ENCODE measurements around the gene SLC44A5. TPM values are rescaled to one million over a fixed set of nuclear protein-coding genes. Genes with fewer than 3 reads are reported as not detected.

The SLC44A5 gene
- total RNA-seq, 3 donors from 2014 or later = 0.16 to 3.6 (median 3.5) TPM

GRCh38 chr1:75518686-75519085, 92.2 kb downstream of the SLC44A5 start:
- H3K27me3 ChIP-seq = no peaks in the 10 kb centered on the region
- H3K9me3 ChIP-seq = no peaks in the 10 kb centered on the region
- no peaks in the 10 kb centered on the region for H3K4me1 ChIP-seq
- H3K4me3 ChIP-seq = no peak overlapping the region
- H3K36me3 ChIP-seq = no peaks in the 10 kb centered on the region
- H3K27ac ChIP-seq = no peak overlapping the region
- DNase-seq (ENCODE audit: low spot score in 2 of 2) = no peak
- TF ChIP-seq POLR2AphosphoS5 (IDR thresholded peaks at IDR 0.05) = no peak
- TF ChIP-seq POLR2A (IDR thresholded peaks at IDR 0.05) = no peak
- TF ChIP-seq CTCF (IDR thresholded peaks at IDR 0.05) = no peak
- intact Hi-C loops (cut with DNase I; ENCODE audit: low total_unique reads) = no loop called here

GRCh38 chr1:75514270-75514669, 96.6 kb downstream of the SLC44A5 start:
- H3K36me3 ChIP-seq = no peaks in the 10 kb centered on the region
- no peak overlapping the region for H3K4me3 ChIP-seq
- no peaks in the 10 kb centered on the region for H3K27me3 ChIP-seq
- no peak for DNase-seq (ENCODE audit: low spot score in 2 of 2)
- H3K27ac ChIP-seq = no peak overlapping the region
- no peaks in the 10 kb centered on the region for H3K4me1 ChIP-seq
- intact Hi-C loops (cut with DNase I; ENCODE audit: low total_unique reads) = no loop called here
- no peak for TF ChIP-seq POLR2AphosphoS5 (IDR thresholded peaks at IDR 0.05)
- TF ChIP-seq CTCF (IDR thresholded peaks at IDR 0.05) = no peak
- TF ChIP-seq POLR2A (IDR thresholded peaks at IDR 0.05) = no peak
- no peaks in the 10 kb centered on the region for H3K9me3 ChIP-seq

- TF ChIP-seq CTCF (IDR thresholded peaks at IDR 0.05) (no peak), POLR2AphosphoS5 (IDR thresholded peaks at IDR 0.05) (no peak), POLR2A (IDR thresholded peaks at IDR 0.05) (no peak)
- Histone ChIP-seq H3K4me1 (no peaks in the 10 kb centered on the region), H3K27ac (no peak overlapping the region), H3K36me3 (no peaks in the 10 kb centered on the region), H3K4me3 (no peak overlapping the region), H3K27me3 (no peaks in the 10 kb centered on the region), H3K9me3 (no peaks in the 10 kb centered on the region)
- no peak for DNase-seq (ENCODE audit: low spot score in 2 of 2)
- intact Hi-C loops (cut with DNase I; ENCODE audit: low total_unique reads) = no loop called here
Measured at GRCh38 chr1:75506976-75507375, 103.9 kb downstream of the SLC44A5 start.

- H3K9me3 ChIP-seq = no peaks in the 10 kb centered on the region
- no peaks in the 10 kb centered on the region for H3K27me3 ChIP-seq
- H3K4me1 ChIP-seq = no peaks in the 10 kb centered on the region
- TF ChIP-seq POLR2AphosphoS5 (IDR thresholded peaks at IDR 0.05) = no peak
- no peak for TF ChIP-seq POLR2A (IDR thresholded peaks at IDR 0.05)
- no peak for TF ChIP-seq CTCF (IDR thresholded peaks at IDR 0.05)
- DNase-seq (ENCODE audit: low spot score in 2 of 2) = no peak
- H3K4me3 ChIP-seq = no peak overlapping the region
- intact Hi-C loops (cut with DNase I; ENCODE audit: low total_unique reads) = no loop called here
- H3K27ac ChIP-seq = no peak overlapping the region
- H3K36me3 ChIP-seq = no peaks in the 10 kb centered on the region
Measured at GRCh38 chr1:75503221-75503974, 107.5 kb downstream of the SLC44A5 start.

GRCh38 chr1:75502776-75503175, 108.1 kb downstream of the SLC44A5 start:
- intact Hi-C loops (cut with DNase I; ENCODE audit: low total_unique reads) = no loop called here
- no peaks in the 10 kb centered on the region for H3K4me1 ChIP-seq
- H3K4me3 ChIP-seq = no peak overlapping the region
- no peak overlapping the region for H3K27ac ChIP-seq
- TF ChIP-seq POLR2AphosphoS5 (IDR thresholded peaks at IDR 0.05) = no peak
- no peak for TF ChIP-seq CTCF (IDR thresholded peaks at IDR 0.05)
- no peak for TF ChIP-seq POLR2A (IDR thresholded peaks at IDR 0.05)
- no peaks in the 10 kb centered on the region for H3K36me3 ChIP-seq
- H3K9me3 ChIP-seq = no peaks in the 10 kb centered on the region
- DNase-seq (ENCODE audit: low spot score in 2 of 2) = no peak
- no peaks in the 10 kb centered on the region for H3K27me3 ChIP-seq

Measured in breast epithelium (tissue), 4 donors.